Loucy (cell line): ENCODE results near the gene PBX1.

Experiments used
- H2AFZ ChIP-seq: fragments of 200-600 bp; sonication (generic); 2 replicates; pipeline ENCODE4 v1.6.0; 2016; ENCODE audit warnings: antibody characterized with exemption, mild to moderate bottlenecking, low read length, moderate library complexity
- H3F3A ChIP-seq: fragments of 200-600 bp; 2 replicates; pipeline ENCODE4 v1.6.0; 2016; ENCODE audit warnings: antibody characterized with exemption, low read depth, mild to moderate bottlenecking
- H3K27me3 ChIP-seq: fragments of 200-600 bp; sonication (generic); 2 replicates; pipeline ENCODE4 v1.6.1; 2014; ENCODE audit warnings: low read length, mild to moderate bottlenecking; ENCODE audit not compliant: insufficient read depth, poor library complexity, severe bottlenecking
- H3K36me3 ChIP-seq: fragments of 200-600 bp; sonication (generic); 2 replicates; pipeline ENCODE4 v1.6.1; 2016; ENCODE audit warnings: low read length; ENCODE audit not compliant: insufficient read depth
- H3K4me1 ChIP-seq: fragments of 200-600 bp; sonication (generic); 2 replicates; pipeline ENCODE4 v1.5.1; 2014; ENCODE audit warnings: low read length, mild to moderate bottlenecking; ENCODE audit not compliant: insufficient read depth, poor library complexity, severe bottlenecking
- H3K4me2 ChIP-seq: fragments of 200-600 bp; sonication (generic); 2 replicates; pipeline ENCODE4 v1.6.0; 2014; ENCODE audit warnings: antibody characterized with exemption, low read length, low read depth, mild to moderate bottlenecking; ENCODE audit not compliant: poor library complexity, severe bottlenecking
- H3K4me3 ChIP-seq: fragments of 200-600 bp; sonication (generic); 2 replicates; pipeline ENCODE4 v1.5.1; 2014; ENCODE audit warnings: low read length, mild to moderate bottlenecking, mixed read lengths; ENCODE audit not compliant: poor library complexity, severe bottlenecking
- H3K79me2 ChIP-seq: fragments of 200-600 bp; sonication (generic); 2 replicates; pipeline ENCODE4 v1.6.1; 2014; ENCODE audit warnings: low read length; ENCODE audit not compliant: insufficient read depth
- H3K9ac ChIP-seq: fragments of 200-600 bp; sonication (generic); 2 replicates; pipeline ENCODE4 v1.6.0; 2014; ENCODE audit warnings: mild to moderate bottlenecking, low read depth, low read length, moderate library complexity; ENCODE audit not compliant: poor library complexity, severe bottlenecking
- H3K9me2 ChIP-seq: fragments of 200-600 bp; sonication (generic); replicated peaks from 2 replicates; pipeline ENCODE4 v1.6.1; 2016; ENCODE audit warnings: low read depth, low read length, mixed read lengths
- H3K9me3 ChIP-seq: fragments of 200-600 bp; sonication (generic); 2 replicates; pipeline ENCODE4 v1.6.1; 2014; ENCODE audit warnings: mild to moderate bottlenecking, antibody characterized with exemption, low read length, low read depth; ENCODE audit not compliant: insufficient read depth
- H4K20me1 ChIP-seq: fragments of 200-600 bp; sonication (generic); 2 replicates; pipeline ENCODE4 v1.6.0; 2014; ENCODE audit warnings: antibody characterized with exemption, low read length, mild to moderate bottlenecking; ENCODE audit not compliant: insufficient read depth, poor library complexity, severe bottlenecking
- EZH2phosphoT487 ChIP-seq: fragments of 200-600 bp; IDR thresholded peaks from 2 replicates; pipeline ENCODE4 v1.6.1; 2018; ENCODE audit warnings: antibody characterized with exemption, mild to moderate bottlenecking, moderate library complexity, borderline replicate concordance
- TF ChIP-seq, protein P1 (sequence below): fragments of 200-600 bp; sonication (generic); conservative IDR thresholded peaks from 2 replicates; pipeline ENCODE4 v1.5.1; 2014; ENCODE audit warnings: mild to moderate bottlenecking, antibody characterized with exemption, low read length

The PBX1 gene

DNA sequence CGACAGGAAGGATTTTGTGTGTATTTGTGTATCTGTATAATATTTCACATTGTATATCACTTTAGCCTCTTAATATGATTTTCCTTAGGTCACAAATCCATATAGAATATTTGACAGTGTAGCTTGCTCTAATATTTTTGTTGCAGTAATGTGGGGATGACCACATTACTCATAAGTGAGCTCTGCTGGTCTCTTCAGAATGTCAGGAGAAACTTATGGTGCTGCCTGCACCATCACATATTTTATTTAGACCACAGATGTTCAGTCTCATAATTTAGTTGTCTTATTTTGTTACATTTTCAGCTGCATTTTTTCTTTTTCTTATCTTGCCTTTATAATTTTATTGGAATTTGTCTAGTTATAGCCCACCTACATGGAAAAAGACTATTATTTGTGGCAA lies 205.3 kb downstream of the PBX1 start:
- Histone ChIP-seq H3K4me3 (no peak overlapping the region), H3K4me2 (no peak overlapping the region), H4K20me1 (no peaks in the 10 kb centered on the region), H3K36me3 (no peaks in the 10 kb centered on the region), H3K9me2 (no peaks in the 10 kb centered on the region), H3K27me3 (no peaks in the 10 kb centered on the region), H3K4me1 (no peaks in the 10 kb centered on the region), H3F3A (no peaks in the 10 kb centered on the region), H3K9ac (no peak overlapping the region), H3K9me3 (no peaks in the 10 kb centered on the region), H3K79me2 (no peaks in the 10 kb centered on the region), H2AFZ (no peak overlapping the region)
- no peak for TF ChIP-seq EZH2phosphoT487

DNA sequence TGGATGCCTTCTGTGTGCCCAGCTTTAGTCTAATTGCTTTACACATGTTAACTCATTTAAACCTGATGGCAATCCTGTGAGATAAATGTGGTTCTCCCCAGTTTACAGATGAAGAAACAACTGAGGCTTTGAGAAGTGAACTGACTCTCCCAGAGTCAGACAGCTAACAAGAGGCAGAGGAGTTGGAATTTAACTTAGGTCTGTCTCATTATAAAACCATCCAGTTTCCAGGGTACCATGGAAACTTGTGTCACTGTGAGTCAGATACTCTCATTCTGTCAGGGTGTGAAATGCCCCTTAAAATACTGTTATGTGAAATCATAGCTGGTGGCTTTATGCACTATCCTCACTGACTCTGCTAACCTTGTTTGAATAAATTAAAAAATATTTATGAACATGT lies 206.6 kb downstream of the PBX1 start:
- TF ChIP-seq EZH2phosphoT487 = no peak
- TF ChIP-seq, protein P1, sequence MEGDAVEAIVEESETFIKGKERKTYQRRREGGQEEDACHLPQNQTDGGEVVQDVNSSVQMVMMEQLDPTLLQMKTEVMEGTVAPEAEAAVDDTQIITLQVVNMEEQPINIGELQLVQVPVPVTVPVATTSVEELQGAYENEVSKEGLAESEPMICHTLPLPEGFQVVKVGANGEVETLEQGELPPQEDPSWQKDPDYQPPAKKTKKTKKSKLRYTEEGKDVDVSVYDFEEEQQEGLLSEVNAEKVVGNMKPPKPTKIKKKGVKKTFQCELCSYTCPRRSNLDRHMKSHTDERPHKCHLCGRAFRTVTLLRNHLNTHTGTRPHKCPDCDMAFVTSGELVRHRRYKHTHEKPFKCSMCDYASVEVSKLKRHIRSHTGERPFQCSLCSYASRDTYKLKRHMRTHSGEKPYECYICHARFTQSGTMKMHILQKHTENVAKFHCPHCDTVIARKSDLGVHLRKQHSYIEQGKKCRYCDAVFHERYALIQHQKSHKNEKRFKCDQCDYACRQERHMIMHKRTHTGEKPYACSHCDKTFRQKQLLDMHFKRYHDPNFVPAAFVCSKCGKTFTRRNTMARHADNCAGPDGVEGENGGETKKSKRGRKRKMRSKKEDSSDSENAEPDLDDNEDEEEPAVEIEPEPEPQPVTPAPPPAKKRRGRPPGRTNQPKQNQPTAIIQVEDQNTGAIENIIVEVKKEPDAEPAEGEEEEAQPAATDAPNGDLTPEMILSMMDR = no peak

DNA sequence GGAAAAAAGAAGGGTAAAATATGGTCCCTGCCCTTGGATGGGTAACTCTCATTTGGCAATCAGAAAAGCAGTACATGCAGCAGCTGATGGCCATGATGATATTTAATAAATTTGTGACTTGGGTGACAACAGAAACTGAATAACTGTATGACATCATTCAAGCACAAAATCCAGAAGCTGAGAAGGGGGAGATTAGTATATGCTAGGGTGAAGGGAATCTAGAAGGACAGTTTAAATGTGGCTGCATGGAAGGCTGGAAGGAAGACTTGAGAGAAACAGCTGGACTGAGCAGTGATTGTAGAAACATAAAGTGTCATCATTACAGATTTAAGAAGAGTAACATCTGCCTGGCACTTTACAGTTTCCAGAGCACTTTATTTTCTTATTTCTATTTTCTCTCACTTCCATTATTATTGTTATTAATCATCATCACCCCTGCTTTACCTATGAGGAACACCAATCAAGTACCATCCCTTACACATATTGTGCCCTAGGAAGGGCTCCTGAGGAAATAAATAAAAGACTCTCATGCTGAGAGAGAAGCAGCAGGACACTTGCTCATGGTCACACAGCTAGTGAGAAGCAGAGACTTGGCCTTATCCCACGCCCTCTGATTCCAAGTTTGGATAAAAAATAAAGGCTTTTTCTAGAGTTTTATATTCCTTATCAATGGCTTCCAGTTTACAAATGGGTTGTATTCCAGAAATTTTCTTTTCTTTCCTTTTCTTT lies 207.2 kb downstream of the PBX1 start:
- no peaks in the 10 kb centered on the region for H3F3A ChIP-seq
- H3K36me3 ChIP-seq = no peaks in the 10 kb centered on the region
- no peaks in the 10 kb centered on the region for H4K20me1 ChIP-seq
- TF ChIP-seq EZH2phosphoT487 = no peak
- TF ChIP-seq, protein P1 = no peak
- no peak overlapping the region for H2AFZ ChIP-seq
- H3K9me2 ChIP-seq = no peaks in the 10 kb centered on the region
- H3K4me1 ChIP-seq = no peaks in the 10 kb centered on the region
- H3K4me3 ChIP-seq = no peak overlapping the region
- no peaks in the 10 kb centered on the region for H3K27me3 ChIP-seq
- H3K9me3 ChIP-seq = no peaks in the 10 kb centered on the region
- H3K4me2 ChIP-seq = no peak overlapping the region
- no peaks in the 10 kb centered on the region for H3K79me2 ChIP-seq
- H3K9ac ChIP-seq = no peak overlapping the region

More for the DNA sequence above, 206.6 kb downstream of the PBX1 start:
- Histone ChIP-seq H3K9me3 (no peaks in the 10 kb centered on the region), H3K9me2 (no peaks in the 10 kb centered on the region), H3K9ac (no peak overlapping the region), H3K4me2 (no peak overlapping the region), H3K79me2 (no peaks in the 10 kb centered on the region), H3K27me3 (no peaks in the 10 kb centered on the region), H4K20me1 (no peaks in the 10 kb centered on the region), H3K4me1 (no peaks in the 10 kb centered on the region), H3K4me3 (no peak overlapping the region), H3F3A (no peaks in the 10 kb centered on the region), H3K36me3 (no peaks in the 10 kb centered on the region), H2AFZ (no peak overlapping the region)
